ENCODE measurements around the gene ZIC2.

The ZIC2 gene

DNA sequence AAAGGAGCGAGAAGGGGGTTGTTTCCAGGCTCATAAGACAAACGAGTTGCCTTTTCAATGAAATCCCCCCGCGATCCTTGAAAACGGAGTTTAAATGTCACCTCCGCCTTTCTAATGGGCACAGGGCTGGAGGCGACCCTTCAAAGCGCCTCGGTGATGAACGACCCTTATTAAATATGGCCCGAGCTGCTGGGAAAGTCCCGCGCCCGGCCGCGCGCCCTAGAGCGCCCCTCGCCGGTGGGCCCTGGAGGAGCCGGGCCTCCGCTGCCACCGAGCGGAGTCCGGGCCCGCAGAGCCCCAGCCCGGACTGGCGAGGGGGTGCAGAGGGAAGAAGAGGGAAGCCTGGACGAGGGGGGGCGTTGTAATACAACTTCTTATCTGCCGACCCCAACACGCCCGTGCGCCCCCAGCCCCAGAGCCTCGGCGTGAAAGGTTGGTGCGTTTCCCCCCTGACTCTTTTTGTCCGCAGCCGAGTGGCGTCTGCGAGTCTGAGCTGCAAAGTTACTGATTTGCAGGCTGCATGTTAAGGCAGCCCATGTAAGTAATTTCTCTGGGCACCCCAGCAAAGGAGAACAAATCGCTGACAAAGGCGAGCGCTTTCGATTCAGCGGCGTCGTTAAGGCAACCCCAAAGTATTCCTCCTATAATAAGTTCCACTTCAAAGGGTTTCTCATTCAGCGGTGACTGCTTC is 21.9 kb upstream of the ZIC2 start:
- no peak for DNase-seq

DNA sequence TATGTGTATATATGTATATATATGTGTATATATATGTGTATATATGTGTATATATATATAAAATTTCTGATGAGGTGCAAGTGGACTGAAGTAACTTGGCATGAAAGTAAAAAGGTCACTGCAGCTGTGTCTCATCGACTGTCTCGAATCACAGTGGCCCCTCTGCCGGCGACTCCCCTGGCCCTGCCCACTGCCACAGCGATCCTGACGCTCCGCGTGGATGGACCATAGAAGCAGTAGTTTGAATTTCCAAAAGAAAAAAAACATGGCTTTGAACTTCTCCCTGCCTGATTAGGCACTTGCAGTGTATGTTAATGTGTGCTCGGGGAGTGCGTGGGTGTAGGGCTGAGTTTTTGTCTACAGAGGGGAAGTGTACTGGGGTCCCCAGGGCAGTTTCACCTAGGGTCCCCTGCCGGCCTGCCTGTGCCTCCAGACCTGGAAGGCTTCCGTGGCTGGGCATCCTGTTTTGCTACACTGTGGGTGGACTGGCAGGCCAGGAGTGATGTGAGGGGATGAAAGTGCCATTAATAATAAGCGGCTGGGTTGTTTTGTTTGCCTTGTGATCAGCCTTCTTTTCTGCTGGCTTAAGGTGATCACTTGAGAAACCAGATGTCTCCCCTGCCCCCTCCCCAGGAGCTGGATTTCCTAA is 20.8 kb upstream of the ZIC2 start:
- no peak for DNase-seq

GRCh38 chr13:99961636-99962035 is 19.9 kb upstream of the ZIC2 start:
- no peak for DNase-seq

GRCh38 chr13:99962242-99962641 is 19.3 kb upstream of the ZIC2 start:
- no peak for DNase-seq

GRCh38 chr13:99963816-99964339 is 17.7 kb upstream of the ZIC2 start:
- DNase-seq, result no peak

GRCh38 chr13:99965329-99966000 is 16.1 kb upstream of the ZIC2 start:
- no peak for DNase-seq

DNA sequence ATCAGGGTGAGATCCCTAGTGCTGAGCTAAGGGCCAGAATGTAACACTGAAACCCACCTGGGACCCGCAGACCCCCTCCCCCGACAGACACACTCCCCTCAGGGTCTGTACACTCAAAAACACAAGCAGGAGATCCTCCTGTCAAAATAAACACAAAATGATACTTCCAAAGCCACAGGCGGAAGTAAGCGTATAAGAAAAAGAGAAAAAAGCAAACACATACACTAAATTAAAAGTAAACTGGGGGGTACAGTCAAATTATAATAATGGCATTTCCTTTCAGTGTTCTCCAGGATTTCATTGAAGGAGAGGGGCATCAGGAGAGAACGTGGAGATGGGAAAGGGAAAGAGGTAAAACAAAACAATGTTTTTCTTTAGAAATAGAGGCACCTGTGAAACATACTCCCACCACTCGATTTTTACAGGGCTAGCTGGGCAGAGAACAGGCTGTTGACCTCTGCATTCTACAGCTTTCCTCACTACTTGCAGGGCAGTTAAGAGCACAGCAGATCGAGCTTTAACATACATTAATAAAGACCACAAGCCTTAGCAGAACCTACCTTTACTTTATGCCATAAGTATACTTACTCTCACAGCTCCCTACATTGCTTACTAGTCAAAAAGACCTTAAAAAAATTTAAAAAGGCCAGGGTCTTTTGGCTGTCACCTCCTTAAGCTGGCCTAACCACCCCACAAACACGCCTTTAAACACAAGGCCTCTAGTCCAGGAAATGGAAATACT is 15.3 kb upstream of the ZIC2 start:
- DNase-seq, result no peak

GRCh38 chr13:99967498-99967868 is 14.1 kb upstream of the ZIC2 start:
- DNase-seq, result no peak

DNA sequence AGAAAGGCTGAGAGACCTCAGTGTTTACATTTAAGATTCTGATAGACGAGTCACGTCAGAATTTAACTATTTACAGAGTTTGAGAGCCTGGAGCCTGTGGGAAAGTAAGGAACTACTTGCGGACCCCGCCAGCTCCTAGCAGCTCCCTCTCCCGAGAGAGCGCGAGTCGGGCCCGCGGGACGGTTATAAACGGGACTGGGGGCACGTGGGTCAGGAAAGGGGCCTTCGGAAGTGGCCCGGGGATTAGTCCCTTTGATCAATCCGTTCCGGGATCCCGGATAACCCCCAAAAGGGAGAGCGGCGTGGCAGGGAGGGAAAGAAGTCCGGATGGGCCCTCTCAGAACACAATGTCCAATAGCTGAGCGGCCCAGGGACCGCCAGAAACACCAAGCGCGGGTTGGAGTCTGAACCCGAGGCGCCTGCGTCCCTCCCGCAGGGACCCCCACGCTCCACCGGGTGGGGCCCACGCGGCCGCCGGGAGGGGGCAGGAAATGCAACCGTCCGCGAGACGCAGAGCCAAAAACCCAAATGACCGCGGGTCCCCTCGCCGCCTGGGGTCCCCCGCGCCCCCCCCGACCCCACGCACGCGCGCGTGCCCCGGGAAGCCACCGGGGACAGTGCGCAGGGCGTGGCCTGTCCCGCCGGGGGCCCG is 13.6 kb upstream of the ZIC2 start:
- no peak for DNase-seq

GRCh38 chr13:99968521-99969452 is 12.8 kb upstream of the ZIC2 start:
- DNase-seq, result no peak

GRCh38 chr13:99969453-99969918 is 12.1 kb upstream of the ZIC2 start:
- DNase-seq, result no peak

- DNase-seq, result peak; percentile 33
Observed at GRCh38 chr13:99969919-99970650, 11.5 kb upstream of the ZIC2 start.

DNA sequence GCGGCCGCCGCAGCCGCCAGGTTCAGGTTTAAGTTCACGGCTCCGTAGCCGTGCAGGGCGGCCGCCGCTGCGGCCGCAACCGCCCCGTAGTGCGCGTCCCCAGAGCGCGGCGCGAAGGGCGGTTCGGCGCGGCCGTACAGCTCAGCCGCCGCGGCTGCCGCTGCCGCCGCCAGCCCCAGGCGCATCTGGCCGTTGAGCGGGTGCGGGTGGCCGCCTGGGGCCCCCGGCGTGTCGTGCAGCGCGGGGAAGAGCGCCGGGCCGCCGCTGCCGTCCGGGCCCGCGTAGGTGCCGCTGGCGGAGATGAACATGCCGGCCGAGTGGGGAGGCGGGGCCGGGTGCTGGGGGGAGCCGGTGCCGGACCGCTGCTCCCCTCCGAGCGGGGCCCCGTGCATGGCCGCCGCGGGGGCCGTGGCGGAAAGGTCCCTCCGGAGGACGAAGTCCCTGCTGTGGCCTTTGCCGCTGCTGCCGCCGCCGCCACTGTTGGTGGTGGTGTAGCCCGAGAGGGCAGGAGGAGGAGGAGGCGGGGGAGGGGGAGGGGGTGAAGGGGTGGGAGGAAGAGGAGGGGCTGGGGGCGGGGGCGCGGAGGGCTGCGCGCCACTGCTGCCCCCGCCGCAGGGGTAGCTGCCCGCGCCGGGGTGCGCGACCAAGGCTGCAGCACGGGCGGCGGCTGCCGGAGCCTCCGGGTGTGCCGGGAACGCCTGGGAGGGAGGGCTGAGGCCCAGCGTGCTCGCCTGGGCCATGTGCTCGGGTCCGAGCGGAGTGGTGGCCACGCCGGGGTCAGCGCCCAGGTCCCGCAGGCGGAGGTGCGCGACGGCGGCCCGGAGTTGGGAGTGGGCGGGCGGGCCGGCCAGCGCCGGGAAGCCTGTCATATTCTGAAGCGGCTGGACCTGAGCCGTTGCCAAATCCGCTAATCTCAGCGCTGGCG is 10.7 kb upstream of the ZIC2 start:
- no peak for DNase-seq

DNA sequence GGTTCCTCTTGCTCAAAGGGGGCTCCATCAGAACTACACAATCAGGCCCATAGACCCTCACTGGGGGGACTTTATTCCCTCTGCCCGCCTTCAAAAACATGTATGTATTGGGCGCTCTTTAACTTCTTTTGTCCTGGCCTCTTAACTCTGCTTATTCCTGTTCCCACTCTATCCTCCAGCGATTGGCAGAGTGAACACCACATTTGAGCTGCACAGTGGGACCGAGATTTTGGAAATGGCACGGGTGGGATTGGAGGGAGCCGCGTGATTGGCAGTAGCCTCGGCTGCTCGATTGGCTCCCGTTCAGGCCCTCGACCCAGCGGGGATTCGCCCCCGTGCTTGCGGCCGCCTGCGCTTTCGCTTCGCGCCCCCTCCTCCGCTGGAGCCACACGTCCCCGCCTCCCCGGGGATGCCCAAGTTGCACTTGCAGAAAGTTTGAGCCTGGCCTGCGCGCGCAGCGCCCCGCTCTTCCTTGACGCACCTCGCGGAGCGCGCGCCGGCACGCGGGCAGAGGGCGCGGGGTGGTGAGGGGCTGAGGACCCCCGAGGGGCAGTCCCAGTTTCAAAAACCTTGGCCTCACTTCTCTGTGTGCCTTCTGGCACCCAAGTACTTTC is 9.9 kb upstream of the ZIC2 start, which contains the start of gene ZIC5:
Gene ZIC5 (minus strand): TSS at position 192 of the 614 bp plus-strand sequence. CDS start 164 bp downstream, at position 28.
- no peak for DNase-seq

DNA sequence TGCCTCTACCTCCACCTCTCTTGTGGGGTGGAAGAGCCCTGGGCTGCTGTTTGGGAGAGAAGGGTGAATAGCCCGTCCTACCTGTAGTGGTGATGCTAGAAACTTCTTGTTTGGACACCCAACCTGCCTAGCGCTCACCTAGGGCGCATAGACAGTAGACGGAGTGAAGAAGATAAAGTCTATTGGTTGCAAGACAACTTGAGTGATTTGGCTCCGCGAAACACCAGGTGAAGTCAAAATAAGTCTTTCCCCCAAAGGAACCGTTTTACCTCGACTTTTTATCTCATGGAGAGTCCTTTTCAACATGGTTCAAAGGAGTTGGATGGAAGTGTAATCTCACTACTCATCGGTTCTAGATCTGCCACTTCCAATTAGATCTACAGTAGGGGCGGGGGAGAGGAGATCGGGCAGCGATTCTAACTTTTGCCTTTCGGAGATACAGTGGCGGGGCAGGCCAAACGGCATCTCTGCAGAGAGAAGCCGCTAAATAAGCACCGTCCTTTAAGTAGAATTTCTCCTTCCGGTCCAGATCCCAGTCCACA is 9.3 kb upstream of the ZIC2 start:
- DNase-seq, result no peak

- DNase-seq, result no peak
Observed at GRCh38 chr13:99973163-99973807, 8.3 kb upstream of the ZIC2 start.

- no peak for DNase-seq
Observed at GRCh38 chr13:99973808-99974185, 7.8 kb upstream of the ZIC2 start.

- DNase-seq, result no peak
Observed at GRCh38 chr13:99974296-99974938, 7.2 kb upstream of the ZIC2 start.
